ENCODE measurements around the gene PTPRD. TPM values are rescaled to one million over a fixed set of nuclear protein-coding genes. Genes with fewer than 3 reads are reported as not detected.

PTPRD gene
- total and polyA plus RNA-seq, 2 donors (not counting 1 experiment from before 2014, with no cell fraction given) = not detected

DNA sequence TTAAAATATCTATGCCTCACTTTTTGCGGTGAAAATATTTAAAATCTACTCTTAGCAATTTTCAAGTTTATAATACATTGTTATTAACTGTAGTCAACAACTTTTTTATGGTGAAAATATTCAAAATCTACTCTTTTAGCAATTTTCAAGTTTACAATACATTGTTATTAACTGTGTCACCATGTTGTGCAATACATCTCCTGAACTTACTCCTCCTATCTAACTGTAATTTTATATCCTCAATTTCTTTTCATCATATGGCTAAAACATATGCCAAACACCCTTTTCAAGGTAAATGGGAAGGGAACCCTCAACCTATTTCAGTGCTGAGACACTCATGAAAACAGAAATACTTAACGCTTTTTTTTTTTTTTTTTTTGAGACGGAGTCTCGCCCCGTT, 1830.6 kb downstream of the PTPRD start:
- ATAC-seq (ENCODE audit: low read depth) (no peak), DNase-seq (no peak)
- Histone ChIP-seq H3K4me2 (replicated peaks; ENCODE audit: low read depth, low read length, poor library complexity, severe bottlenecking) (no peak overlapping the region), H3K27me3 (replicated peaks in 1 of 4; ENCODE audit: control extremely low read depth in 1 of 4, control insufficient read depth in 3 of 4, insufficient read depth in 4 of 4, low read length in 3 of 4) (no peaks in the 10 kb centered on the region), H3K36me3 (replicated peaks in 1 of 2; ENCODE audit: control extremely low read depth in 1 of 2, control insufficient read depth in 1 of 2, extremely low read depth in 1 of 2, insufficient read depth in 2 of 2, low read length in 1 of 2) (no peaks in the 10 kb centered on the region), H3K9ac (ENCODE audit: low read length) (no peak overlapping the region), H3K4me3 (ENCODE audit: control extremely low read depth in 1 of 5, extremely low read depth in 1 of 5, insufficient read depth in 1 of 5, low read depth in 2 of 5, low read length in 4 of 5) (no peak overlapping the region), H4K20me1 (ENCODE audit: control insufficient read depth, insufficient read depth, low read length, poor library complexity, severe bottlenecking) (no peaks in the 10 kb centered on the region), H3K79me2 (ENCODE audit: control insufficient read depth, insufficient read depth, low read length) (no peaks in the 10 kb centered on the region), H2AFZ (ENCODE audit: insufficient read depth, low read depth, low read length, poor library complexity, severe bottlenecking) (no peak overlapping the region), H3K9me3 (ENCODE audit: control extremely low read depth in 1 of 3, control insufficient read depth in 2 of 3, insufficient read depth in 1 of 3, low read length in 2 of 3) (peaks cover 0 to 2% (median 0%) of the 10 kb centered on the region in 3 donors), H3K27ac (ENCODE audit: low read length in 2 of 2) (no peak overlapping the region), H3K4me1 (ENCODE audit: control insufficient read depth in 2 of 2, insufficient read depth in 2 of 2, low read length in 2 of 2) (no peaks in the 10 kb centered on the region)
- TF ChIP-seq EZH2 (IDR thresholded peaks at IDR 0.05; ENCODE audit: borderline replicate concordance, insufficient read depth, low read depth, low read length, poor library complexity, severe bottlenecking) = no peak
- TF ChIP-seq, protein P1, sequence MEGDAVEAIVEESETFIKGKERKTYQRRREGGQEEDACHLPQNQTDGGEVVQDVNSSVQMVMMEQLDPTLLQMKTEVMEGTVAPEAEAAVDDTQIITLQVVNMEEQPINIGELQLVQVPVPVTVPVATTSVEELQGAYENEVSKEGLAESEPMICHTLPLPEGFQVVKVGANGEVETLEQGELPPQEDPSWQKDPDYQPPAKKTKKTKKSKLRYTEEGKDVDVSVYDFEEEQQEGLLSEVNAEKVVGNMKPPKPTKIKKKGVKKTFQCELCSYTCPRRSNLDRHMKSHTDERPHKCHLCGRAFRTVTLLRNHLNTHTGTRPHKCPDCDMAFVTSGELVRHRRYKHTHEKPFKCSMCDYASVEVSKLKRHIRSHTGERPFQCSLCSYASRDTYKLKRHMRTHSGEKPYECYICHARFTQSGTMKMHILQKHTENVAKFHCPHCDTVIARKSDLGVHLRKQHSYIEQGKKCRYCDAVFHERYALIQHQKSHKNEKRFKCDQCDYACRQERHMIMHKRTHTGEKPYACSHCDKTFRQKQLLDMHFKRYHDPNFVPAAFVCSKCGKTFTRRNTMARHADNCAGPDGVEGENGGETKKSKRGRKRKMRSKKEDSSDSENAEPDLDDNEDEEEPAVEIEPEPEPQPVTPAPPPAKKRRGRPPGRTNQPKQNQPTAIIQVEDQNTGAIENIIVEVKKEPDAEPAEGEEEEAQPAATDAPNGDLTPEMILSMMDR (IDR thresholded peaks at IDR 0.05) = no peak
- Mint-ChIP-seq H3K27me3 (no peaks in the 10 kb centered on the region), H3K27ac (no peak overlapping the region), H3K9me3 (ENCODE audit: insufficient read depth) (no peaks in the 10 kb centered on the region), H3K4me3 (no peak overlapping the region), H3K4me1 (no peaks in the 10 kb centered on the region)
- CTCF ChIA-PET = no interaction called here
- intact Hi-C loops (cut with micrococcal nuclease) = no loop called here
- POLR2A ChIA-PET = no interaction called here
- no CpG with 5 or more reads among the region's 5 CpGs for WGBS (ENCODE audit: insufficient coverage)

DNA sequence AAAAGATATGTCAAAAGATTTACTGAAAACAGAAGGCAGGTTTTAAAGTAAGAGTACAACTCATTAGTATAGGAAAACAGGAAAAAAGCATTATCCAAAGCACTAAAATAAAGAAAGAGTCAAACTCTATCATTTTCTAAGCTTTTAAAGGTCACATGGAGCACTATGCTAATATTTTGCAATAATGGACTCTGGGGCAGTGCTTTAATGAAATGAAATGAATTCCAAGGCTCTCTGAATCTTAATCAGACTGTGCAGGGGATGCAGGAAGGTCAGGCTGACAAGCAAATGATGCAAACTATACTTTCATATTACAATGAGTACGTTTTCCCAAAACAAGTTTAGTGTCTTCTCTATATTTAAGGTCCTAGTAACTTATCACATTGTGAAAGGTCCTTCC, 1831.3 kb downstream of the PTPRD start:
- H3K27me3 Mint-ChIP-seq = no peaks in the 10 kb centered on the region
- no peak overlapping the region for H3K4me3 ChIP-seq (ENCODE audit: control extremely low read depth in 1 of 5, extremely low read depth in 1 of 5, insufficient read depth in 1 of 5, low read depth in 2 of 5, low read length in 4 of 5)
- H3K36me3 ChIP-seq (replicated peaks in 1 of 2; ENCODE audit: control extremely low read depth in 1 of 2, control insufficient read depth in 1 of 2, extremely low read depth in 1 of 2, insufficient read depth in 2 of 2, low read length in 1 of 2) = no peaks in the 10 kb centered on the region
- no peak overlapping the region for H2AFZ ChIP-seq (ENCODE audit: insufficient read depth, low read depth, low read length, poor library complexity, severe bottlenecking)
- H3K9me3 Mint-ChIP-seq (ENCODE audit: insufficient read depth) = no peaks in the 10 kb centered on the region
- ChIA-PET POLR2A (no interaction called here), CTCF (no interaction called here)
- H3K27ac ChIP-seq (ENCODE audit: low read length in 2 of 2) = no peak overlapping the region
- no peaks in the 10 kb centered on the region for H3K79me2 ChIP-seq (ENCODE audit: control insufficient read depth, insufficient read depth, low read length)
- no peaks in the 10 kb centered on the region for H3K9me3 ChIP-seq (ENCODE audit: control extremely low read depth in 1 of 3, control insufficient read depth in 2 of 3, insufficient read depth in 1 of 3, low read length in 2 of 3)
- 100% methylated on average over 1 of the region's 1 CpG for WGBS (ENCODE audit: insufficient coverage)
- H3K4me1 ChIP-seq (ENCODE audit: control insufficient read depth in 2 of 2, insufficient read depth in 2 of 2, low read length in 2 of 2) = no peaks in the 10 kb centered on the region
- H3K27me3 ChIP-seq (replicated peaks in 1 of 4; ENCODE audit: control extremely low read depth in 1 of 4, control insufficient read depth in 3 of 4, insufficient read depth in 4 of 4, low read length in 3 of 4) = no peaks in the 10 kb centered on the region
- H3K9ac ChIP-seq (ENCODE audit: low read length) = no peak overlapping the region
- H3K4me1 Mint-ChIP-seq = no peaks in the 10 kb centered on the region
- DNase-seq = no peak
- TF ChIP-seq, protein P1 (IDR thresholded peaks at IDR 0.05) = no peak
- TF ChIP-seq EZH2 (IDR thresholded peaks at IDR 0.05; ENCODE audit: borderline replicate concordance, insufficient read depth, low read depth, low read length, poor library complexity, severe bottlenecking) = no peak
- no peak for ATAC-seq (ENCODE audit: low read depth)
- no peak overlapping the region for H3K27ac Mint-ChIP-seq
- intact Hi-C loops (cut with micrococcal nuclease) = no loop called here
- H3K4me2 ChIP-seq (replicated peaks; ENCODE audit: low read depth, low read length, poor library complexity, severe bottlenecking) = no peak overlapping the region
- H3K4me3 Mint-ChIP-seq = no peak overlapping the region
- H4K20me1 ChIP-seq (ENCODE audit: control insufficient read depth, insufficient read depth, low read length, poor library complexity, severe bottlenecking) = no peaks in the 10 kb centered on the region

All from B cell (primary cell).